Measurements from ENCODE around the gene ANKRD10. TPM values are rescaled to one million over a fixed set of nuclear protein-coding genes. Genes with fewer than 3 reads are reported as not detected.
A peak's percentile ranks its signal among the peaks of the same experiment; 100 is the strongest.
"Not testable (repeated sequence)": the region's sequence is repeated elsewhere in the genome, so short reads cannot be mapped to it uniquely, and the experiment has no call there.

The ANKRD10 gene
- total RNA-seq, result 10 to 100 TPM; 83.9 to 86.3 TPM

DNA sequence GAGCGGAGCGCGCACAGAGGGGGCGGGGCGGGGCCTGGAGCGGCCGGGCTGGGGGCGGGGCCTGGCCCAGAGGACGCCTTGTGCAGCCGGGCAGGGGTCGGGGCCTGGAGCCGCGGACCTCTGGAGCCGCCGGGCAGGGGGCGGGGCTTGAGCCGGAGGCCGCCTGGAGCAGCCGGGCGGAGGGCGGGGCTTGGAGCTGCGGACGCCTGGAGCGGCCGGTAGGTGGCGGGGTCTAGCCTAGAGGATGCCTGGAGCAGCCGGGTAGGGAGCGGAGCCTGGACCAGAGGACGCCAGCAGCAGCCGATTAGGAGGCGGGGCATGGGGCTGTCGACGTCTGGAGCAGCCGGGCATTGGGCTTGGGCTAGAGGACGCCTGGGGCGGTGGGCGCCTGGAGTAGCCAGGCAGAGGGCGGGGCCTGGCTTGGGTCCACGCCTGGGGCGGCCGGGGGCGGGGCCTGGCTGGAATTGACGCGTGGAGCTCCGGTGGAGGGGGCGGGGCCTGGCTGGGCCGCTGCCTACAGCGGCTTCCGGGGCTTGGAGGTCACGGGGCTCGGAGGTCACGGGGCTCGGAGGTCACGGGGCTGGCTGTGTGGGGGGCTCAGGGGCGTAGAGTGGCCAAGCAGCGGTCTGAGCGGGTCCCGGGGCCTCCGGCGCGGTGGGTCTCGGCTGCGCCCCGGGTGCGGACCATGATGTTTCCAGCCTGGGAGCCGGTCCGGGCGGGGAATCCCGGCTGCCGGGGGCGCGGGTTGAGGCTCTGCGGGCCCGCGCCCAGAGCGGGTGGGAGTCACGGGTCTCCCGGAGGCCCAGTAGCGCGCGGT lies at the start of gene ANKRD10:
Gene ANKRD10 (minus strand): TSS at position 13 of the 817 bp plus-strand sequence. CDS start 135 bp downstream, outside the sequence.
- Mint-ChIP-seq H3K4me1 (ENCODE audit: low read depth) (peaks cover 43% of the 10 kb centered on the region), H3K36me3 (ENCODE audit: low read depth) (peaks cover 21% of the 10 kb centered on the region), H3K9me3 (ENCODE audit: insufficient read depth) (no peaks in the 10 kb centered on the region), H3K4me3 (peak within 1 kb of the TSS; percentile 92), H3K27ac (peak within 1 kb of the TSS; percentile 97), H3K27me3 (ENCODE audit: low read depth) (no peaks in the 10 kb centered on the region)
- peak; percentile 97 for DNase-seq
- ChIA-PET CTCF (interaction anchor here (0.6 to 2.9 kb wide), 16 partner anchors 8 to 298 kb away, joined by 3 to 20 read pairs (median 4); no protein-coding TSS in a partner anchor), POLR2A (interaction anchor here (0.6 to 2.9 kb wide), 14 partner anchors 11 to 1136 kb away, joined by 3 to 26 read pairs (median 3); partner anchors contain the start of gene ING1)
- peak; percentile 83 for ATAC-seq

DNA sequence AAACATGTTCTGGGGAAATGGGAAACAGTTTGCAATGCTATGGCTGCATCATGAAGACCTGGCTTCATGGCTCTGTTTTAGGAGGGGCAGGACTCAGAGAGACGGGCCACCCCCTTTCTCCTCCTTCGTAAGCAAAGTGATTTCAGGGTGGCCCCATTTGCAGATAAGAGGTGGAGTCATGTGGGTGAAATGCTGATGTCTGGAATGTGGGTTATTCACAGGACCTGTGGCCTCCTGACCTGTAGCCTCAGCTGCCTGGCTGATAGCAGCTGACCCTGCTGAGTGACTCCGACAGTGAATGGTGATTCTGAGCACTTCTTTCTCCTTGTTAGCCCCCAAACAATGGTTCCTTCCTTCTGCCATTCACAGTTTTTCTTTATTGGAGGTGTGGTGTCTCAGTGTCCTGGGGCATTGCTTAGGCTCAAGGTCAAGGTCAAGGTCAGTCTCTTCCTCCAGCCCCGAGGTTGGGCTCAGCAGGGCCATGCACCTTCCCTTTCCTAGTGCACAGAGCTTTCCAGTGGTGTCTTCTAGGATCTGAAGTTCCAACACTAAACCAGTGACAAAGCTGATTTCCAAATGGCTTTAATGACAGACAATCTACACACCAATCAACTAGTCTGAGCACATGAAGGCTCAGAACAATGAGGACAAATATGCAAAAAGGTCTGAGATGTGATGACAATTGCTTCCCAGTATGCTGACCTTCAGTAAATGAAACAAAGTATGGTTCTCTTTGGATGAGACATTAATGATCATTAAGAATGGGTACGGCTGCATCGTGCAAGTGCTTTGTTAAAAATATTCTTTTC lies 49.6 kb upstream of the ANKRD10 start:
- ATAC-seq (no peak), DNase-seq (peak; percentile 11)
- Mint-ChIP-seq H3K36me3 (ENCODE audit: low read depth) (peaks cover 17% of the 10 kb centered on the region), H3K27me3 (ENCODE audit: low read depth) (no peaks in the 10 kb centered on the region), H3K4me3 (no peak overlapping the region), H3K4me1 (ENCODE audit: low read depth) (peaks cover 13% of the 10 kb centered on the region), H3K27ac (peak overlapping the region; percentile 67), H3K9me3 (ENCODE audit: insufficient read depth) (peaks cover 44% of the 10 kb centered on the region)
- CTCF ChIA-PET, result no interaction called here
- POLR2A ChIA-PET, result no interaction called here

DNA sequence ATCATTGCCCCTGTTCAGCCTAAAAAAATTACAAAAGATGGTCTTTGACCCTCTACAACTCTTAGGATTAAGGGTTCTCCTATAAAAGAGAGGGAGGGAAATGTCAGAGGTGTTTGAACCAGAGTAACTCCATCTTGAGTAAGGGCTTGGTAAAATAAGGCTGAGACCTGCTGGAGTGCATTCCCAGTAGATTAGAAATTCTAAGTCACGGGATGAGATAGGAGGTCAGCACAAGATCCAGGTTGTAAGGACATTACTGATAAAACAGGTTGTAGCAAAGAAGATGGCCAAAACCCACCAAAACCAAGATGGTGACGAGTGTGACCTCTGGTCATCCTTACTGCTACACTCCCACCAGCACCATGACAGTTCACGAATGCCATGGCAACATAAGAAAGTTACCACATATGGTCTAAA lies 48.7 kb upstream of the ANKRD10 start:
- no peak for DNase-seq
- Mint-ChIP-seq H3K4me3 (no peak overlapping the region), H3K27me3 (ENCODE audit: low read depth) (no peaks in the 10 kb centered on the region), H3K4me1 (ENCODE audit: low read depth) (peaks cover 13% of the 10 kb centered on the region), H3K9me3 (ENCODE audit: insufficient read depth) (peaks cover 44% of the 10 kb centered on the region), H3K27ac (no peak overlapping the region), H3K36me3 (ENCODE audit: low read depth) (peaks cover 17% of the 10 kb centered on the region)
- POLR2A ChIA-PET, result no interaction called here
- CTCF ChIA-PET, result no interaction called here
- no peak for ATAC-seq

DNA sequence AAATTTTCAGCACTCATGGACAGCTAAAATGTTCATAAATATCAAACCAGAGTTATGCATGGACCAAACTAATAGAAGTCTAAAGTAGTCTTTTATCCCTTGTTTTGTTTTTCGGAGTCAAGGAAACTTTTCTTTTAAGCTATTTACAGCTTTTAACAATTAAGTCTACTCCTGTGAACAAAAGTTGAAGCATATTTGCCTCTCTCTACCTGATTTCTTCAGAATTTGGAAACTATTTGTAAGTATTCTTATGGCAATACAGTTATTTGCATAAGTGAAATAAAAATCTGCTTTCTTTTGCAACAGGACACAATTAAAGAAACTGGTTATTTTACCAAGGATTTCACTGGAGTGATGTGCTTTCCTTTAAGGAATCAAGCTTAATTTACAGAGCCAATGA lies 47.1 kb upstream of the ANKRD10 start:
- peaks cover 35% of the 10 kb centered on the region for H3K9me3 Mint-ChIP-seq (ENCODE audit: insufficient read depth)
- DNase-seq (no peak), ATAC-seq (no peak)
- H3K27ac Mint-ChIP-seq, result no peak overlapping the region
- H3K27me3 Mint-ChIP-seq (ENCODE audit: low read depth), result no peaks in the 10 kb centered on the region
- H3K4me1 Mint-ChIP-seq (ENCODE audit: low read depth), result peaks cover 13% of the 10 kb centered on the region
- no peak overlapping the region for H3K4me3 Mint-ChIP-seq
- H3K36me3 Mint-ChIP-seq (ENCODE audit: low read depth), result peaks cover 15% of the 10 kb centered on the region
- ChIA-PET CTCF (no interaction called here), POLR2A (no interaction called here)

DNA sequence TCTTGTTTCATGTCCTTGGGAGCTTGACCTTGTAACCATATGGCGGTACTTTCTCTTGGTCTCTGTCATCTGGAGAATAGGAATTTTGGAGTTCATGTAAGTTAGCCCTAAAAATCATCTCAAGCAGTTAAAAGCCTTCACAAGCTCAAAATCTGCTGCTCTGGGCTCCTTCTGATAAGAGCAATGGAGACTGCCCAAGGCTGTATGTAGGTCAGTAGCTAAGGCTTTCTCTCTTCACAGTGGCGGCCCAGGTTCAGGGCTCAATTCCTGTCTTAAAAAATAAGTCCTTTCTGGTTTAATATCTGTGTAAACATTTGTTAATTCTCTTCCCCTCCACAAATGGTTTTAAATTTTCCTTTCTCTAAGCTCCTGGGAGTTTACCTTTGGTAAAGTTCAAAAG lies 45.3 kb upstream of the ANKRD10 start:
- H3K27me3 Mint-ChIP-seq (ENCODE audit: low read depth), result no peaks in the 10 kb centered on the region

DNA sequence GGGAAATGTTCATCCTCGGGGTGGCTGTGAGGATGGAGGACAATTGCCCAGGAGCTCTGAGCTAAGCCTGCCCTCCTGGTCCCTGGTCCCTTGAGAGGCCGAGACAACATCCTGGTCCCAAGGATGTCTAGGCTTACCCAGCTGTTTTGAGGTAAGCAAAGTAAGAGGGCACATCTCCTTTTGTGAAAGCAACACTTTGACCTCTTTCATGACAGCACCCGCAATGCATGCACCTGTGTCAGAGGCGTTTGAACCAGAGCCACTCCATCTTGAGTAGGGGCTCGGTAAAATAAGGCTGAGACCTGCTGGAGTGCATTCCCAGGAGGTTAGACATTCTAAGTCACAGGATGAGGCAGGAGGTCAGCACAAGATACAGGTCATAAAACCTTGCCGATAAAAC lies 43.1 kb upstream of the ANKRD10 start:
- CTCF ChIA-PET, result no interaction called here
- no peak overlapping the region for H3K4me3 Mint-ChIP-seq
- no peak overlapping the region for H3K27ac Mint-ChIP-seq
- ATAC-seq, result no peak
- POLR2A ChIA-PET, result no interaction called here
- no peak for DNase-seq
- H3K36me3 Mint-ChIP-seq (ENCODE audit: low read depth), result no peaks in the 10 kb centered on the region
- H3K9me3 Mint-ChIP-seq (ENCODE audit: insufficient read depth), result peaks cover 20% of the 10 kb centered on the region
- no peaks in the 10 kb centered on the region for H3K4me1 Mint-ChIP-seq (ENCODE audit: low read depth)
- H3K27me3 Mint-ChIP-seq (ENCODE audit: low read depth), result no peaks in the 10 kb centered on the region

More for the DNA sequence above, 45.3 kb upstream of the ANKRD10 start:
- Mint-ChIP-seq H3K27ac (no peak overlapping the region), H3K4me3 (no peak overlapping the region), H3K36me3 (ENCODE audit: low read depth) (peaks cover 7% of the 10 kb centered on the region), H3K4me1 (ENCODE audit: low read depth) (peaks cover 10% of the 10 kb centered on the region), H3K9me3 (ENCODE audit: insufficient read depth) (peaks cover 31% of the 10 kb centered on the region)
- CTCF ChIA-PET, result interaction anchor here (1.4 kb wide), 1 partner anchor 45 kb away, joined by 4 read pairs; no protein-coding TSS in a partner anchor
- no peak for ATAC-seq
- POLR2A ChIA-PET, result no interaction called here
- no peak for DNase-seq

DNA sequence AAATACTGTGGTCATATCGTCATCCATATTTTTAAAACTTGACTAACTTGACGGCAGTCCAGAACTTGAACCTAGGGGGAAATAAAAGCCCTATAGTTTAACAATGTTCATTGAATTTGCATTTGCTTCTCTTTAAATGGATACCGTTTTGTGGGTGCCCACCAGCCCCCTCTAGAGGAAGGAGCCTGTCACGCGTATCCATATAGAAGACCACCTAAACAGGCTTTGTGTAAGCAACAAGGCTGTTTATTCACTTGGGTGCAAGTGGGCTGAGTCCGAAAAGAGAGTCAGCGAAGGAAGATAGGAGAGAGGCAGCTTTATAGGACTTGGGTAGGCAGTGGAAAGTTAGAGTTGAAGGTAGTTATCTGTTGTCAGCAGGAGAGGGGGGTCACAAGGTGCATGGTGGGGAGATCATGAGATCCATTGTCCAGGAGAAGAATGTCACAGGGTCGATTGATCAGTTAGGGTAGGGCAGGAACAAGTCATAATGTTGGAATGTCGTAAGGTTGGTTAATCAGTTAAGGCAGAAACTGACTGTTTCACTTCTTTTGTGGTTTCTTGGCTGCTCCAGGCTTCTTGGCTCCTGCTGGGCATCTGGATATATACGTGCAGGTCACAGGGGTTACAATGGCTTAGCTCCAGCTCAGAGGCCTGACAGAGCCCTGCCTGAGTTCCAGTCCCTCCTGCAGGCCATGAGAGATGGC lies 42.5 kb upstream of the ANKRD10 start:
- ChIA-PET POLR2A (no interaction called here), CTCF (interaction anchor here (0.6 kb wide), 1 partner anchor 14 kb away, joined by 3 read pairs; no protein-coding TSS in a partner anchor)
- ATAC-seq, result no peak

DNA sequence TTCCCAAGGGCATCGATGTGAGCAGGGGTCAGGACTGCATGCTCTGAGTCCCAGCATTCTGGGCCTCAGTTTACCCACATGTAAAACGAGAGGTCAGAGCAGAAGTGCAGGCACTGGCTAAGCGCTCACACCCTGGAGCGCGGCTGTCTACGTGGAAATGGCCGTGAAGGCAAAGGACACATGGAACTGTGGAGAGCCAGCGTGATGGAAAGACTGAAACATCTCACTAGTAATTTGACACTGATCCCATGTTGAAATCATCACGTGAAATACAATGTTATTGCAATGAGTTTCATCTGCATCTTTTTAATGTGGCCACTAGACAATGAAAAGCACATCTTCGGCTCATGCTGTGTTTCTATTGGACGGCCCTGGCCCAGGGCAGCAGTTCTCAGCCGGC lies 41.3 kb upstream of the ANKRD10 start:
- H3K36me3 Mint-ChIP-seq (ENCODE audit: low read depth); H3K27me3 Mint-ChIP-seq (ENCODE audit: low read depth); H3K4me1 Mint-ChIP-seq (ENCODE audit: low read depth); CTCF ChIA-PET; DNase-seq; H3K4me3 Mint-ChIP-seq; ATAC-seq; H3K27ac Mint-ChIP-seq; POLR2A ChIA-PET: not testable (repeated sequence)
- peaks cover 11% of the 10 kb centered on the region for H3K9me3 Mint-ChIP-seq (ENCODE audit: insufficient read depth)

More for the DNA sequence above, 42.5 kb upstream of the ANKRD10 start:
- H3K9me3 Mint-ChIP-seq (ENCODE audit: insufficient read depth), result peaks cover 14% of the 10 kb centered on the region
- H3K4me3 Mint-ChIP-seq, result no peak overlapping the region
- H3K27ac Mint-ChIP-seq, result no peak overlapping the region
- no peaks in the 10 kb centered on the region for H3K36me3 Mint-ChIP-seq (ENCODE audit: low read depth)
- no peaks in the 10 kb centered on the region for H3K27me3 Mint-ChIP-seq (ENCODE audit: low read depth)
- DNase-seq, result no peak
- H3K4me1 Mint-ChIP-seq (ENCODE audit: low read depth), result no peaks in the 10 kb centered on the region

DNA sequence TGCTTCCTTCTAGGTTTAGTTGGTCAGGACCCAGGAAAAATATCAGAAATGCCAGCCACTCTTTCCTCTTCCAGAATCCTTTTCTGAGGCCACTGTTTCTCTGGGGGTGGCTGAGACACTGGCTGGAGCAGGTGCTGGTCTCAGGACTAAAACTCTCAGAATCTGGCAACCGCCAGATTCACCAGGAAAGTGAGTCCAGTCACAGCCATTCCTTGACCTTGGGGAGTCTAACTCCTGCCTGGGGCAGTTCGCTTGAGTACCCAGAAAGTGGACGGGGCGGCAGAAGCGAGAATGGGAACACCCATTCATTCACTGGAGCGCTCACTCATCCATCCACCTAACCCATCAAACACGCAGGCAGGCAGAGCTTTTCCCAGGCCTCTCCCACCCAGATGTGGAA lies 40.7 kb upstream of the ANKRD10 start:
- H3K27ac Mint-ChIP-seq; H3K4me1 Mint-ChIP-seq (ENCODE audit: low read depth); H3K4me3 Mint-ChIP-seq; CTCF ChIA-PET; H3K27me3 Mint-ChIP-seq (ENCODE audit: low read depth); H3K36me3 Mint-ChIP-seq (ENCODE audit: low read depth); H3K9me3 Mint-ChIP-seq (ENCODE audit: insufficient read depth); ATAC-seq; POLR2A ChIA-PET; DNase-seq: not testable (repeated sequence)

DNA sequence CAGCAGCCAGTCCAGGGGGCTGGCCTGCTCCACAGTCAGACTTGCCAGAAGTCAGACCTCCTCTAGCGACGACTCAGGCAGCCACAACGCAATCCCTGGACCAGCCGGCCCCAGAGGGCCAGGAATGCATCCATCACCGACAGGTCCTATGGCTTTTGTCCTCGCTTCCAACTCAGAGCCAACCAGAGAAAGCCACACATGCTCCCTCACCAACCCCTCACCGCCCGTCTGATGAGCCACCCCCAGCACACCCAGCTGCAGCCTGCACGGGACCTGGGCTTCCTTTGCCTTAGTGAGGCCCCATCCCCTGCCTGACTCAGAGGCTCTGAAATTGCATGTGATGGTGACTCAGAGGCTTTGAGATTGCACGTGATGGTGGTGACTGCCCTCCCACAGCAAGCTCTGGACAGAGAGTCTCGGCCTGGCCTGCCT lies 40.2 kb upstream of the ANKRD10 start:
- H3K27me3 Mint-ChIP-seq (ENCODE audit: low read depth); DNase-seq; H3K36me3 Mint-ChIP-seq (ENCODE audit: low read depth); H3K9me3 Mint-ChIP-seq (ENCODE audit: insufficient read depth); H3K27ac Mint-ChIP-seq; POLR2A ChIA-PET; H3K4me3 Mint-ChIP-seq; ATAC-seq; H3K4me1 Mint-ChIP-seq (ENCODE audit: low read depth); CTCF ChIA-PET: not testable (repeated sequence)

DNA sequence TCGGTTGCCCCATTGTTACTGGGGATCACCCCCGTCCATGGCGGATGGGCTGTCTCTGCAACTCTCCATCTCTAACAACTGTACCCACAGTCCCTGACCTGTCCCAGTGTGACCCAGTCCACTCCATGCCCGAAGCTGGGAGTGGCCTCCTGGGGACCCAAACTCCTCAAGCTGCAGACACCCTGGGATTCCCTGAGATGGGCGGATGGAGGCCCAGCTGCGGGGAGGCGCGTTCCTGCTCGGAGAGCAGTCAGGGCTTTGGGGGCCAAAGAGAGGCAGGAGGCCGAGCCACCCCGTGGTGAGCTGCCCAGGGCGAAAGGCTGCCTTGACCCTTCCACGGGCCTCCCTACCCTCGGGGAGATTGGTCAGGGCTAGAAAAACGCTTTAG lies 39.7 kb upstream of the ANKRD10 start:
- H3K36me3 Mint-ChIP-seq (ENCODE audit: low read depth); H3K9me3 Mint-ChIP-seq (ENCODE audit: insufficient read depth); CTCF ChIA-PET; H3K27ac Mint-ChIP-seq; H3K27me3 Mint-ChIP-seq (ENCODE audit: low read depth); ATAC-seq; H3K4me3 Mint-ChIP-seq; H3K4me1 Mint-ChIP-seq (ENCODE audit: low read depth); DNase-seq: not testable (repeated sequence)
- POLR2A ChIA-PET, result interaction anchor here (0.6 kb wide), 1 partner anchor 24 kb away, joined by 3 read pairs; no protein-coding TSS in a partner anchor
